Hepatocyte (in vitro differentiated cells): ENCODE data around the gene ADGRA1. TPM values are rescaled to one million over a fixed set of nuclear protein-coding genes. Genes with fewer than 3 reads are reported as not detected.

Experiments used
- DNase-seq: peaks from one replicate; pipeline ENCODE4 v3.0.0-alpha.2; 2016; ENCODE audit warnings: low spot score
- H2AFZ ChIP-seq: fragments of 200-600 bp; sonication (generic); 2 replicates; pipeline ENCODE4 v1.6.0; 2016; ENCODE audit warnings: antibody characterized with exemption, mild to moderate bottlenecking
- H3K27ac ChIP-seq: fragments of 200-600 bp; sonication (generic); 2 replicates; pipeline ENCODE4 v1.5.1; 2016; ENCODE audit warnings: mild to moderate bottlenecking
- H3K27me3 ChIP-seq: fragments of 200-600 bp; sonication (generic); 2 replicates; pipeline ENCODE4 v1.6.1; 2016
- H3K36me3 ChIP-seq: fragments of 200-600 bp; sonication (generic); replicated peaks from 2 replicates; pipeline ENCODE4 v1.5.1; 2016; ENCODE audit warnings: low read depth; ENCODE audit not compliant: insufficient read depth
- H3K4me1 ChIP-seq: fragments of 200-600 bp; sonication (generic); 2 replicates; pipeline ENCODE4 v1.5.1; 2016; ENCODE audit warnings: mild to moderate bottlenecking, moderate library complexity; ENCODE audit not compliant: insufficient read depth
- H3K4me2 ChIP-seq: fragments of 200-600 bp; sonication (generic); 2 replicates; pipeline ENCODE4 v1.6.0; 2016
- H3K4me3 ChIP-seq: fragments of 200-600 bp; sonication (generic); 2 replicates; pipeline ENCODE4 v1.5.1; 2016; ENCODE audit warnings: mild to moderate bottlenecking
- H3K79me2 ChIP-seq: fragments of 200-600 bp; sonication (generic); 2 replicates; pipeline ENCODE4 v1.6.0; 2017; ENCODE audit warnings: mild to moderate bottlenecking
- H3K9me2 ChIP-seq: fragments of 200-600 bp; sonication (generic); replicated peaks from 2 replicates; pipeline ENCODE4 v1.6.0; 2017; ENCODE audit warnings: mild to moderate bottlenecking; ENCODE audit not compliant: insufficient read depth
- H3K9me3 ChIP-seq: fragments of 200-600 bp; sonication (generic); 2 replicates; pipeline ENCODE4 v1.5.1; 2016; ENCODE audit warnings: low read depth, mild to moderate bottlenecking
- H4K20me1 ChIP-seq: fragments of 200-600 bp; sonication (generic); 2 replicates; pipeline ENCODE4 v1.6.0; 2016; ENCODE audit warnings: mild to moderate bottlenecking; ENCODE audit not compliant: insufficient read depth, poor library complexity, severe bottlenecking
- CTCF ChIP-seq: fragments of 200-600 bp; sonication (generic); IDR thresholded peaks from 2 replicates; pipeline ENCODE4 v1.5.1; 2016; ENCODE audit warnings: antibody characterized with exemption, mild to moderate bottlenecking; ENCODE audit not compliant: poor library complexity
- EZH2 ChIP-seq: fragments of 200-600 bp; sonication (generic); IDR thresholded peaks from 2 replicates; pipeline ENCODE4 v1.6.1; 2016; ENCODE audit warnings: antibody characterized with exemption, mild to moderate bottlenecking, borderline replicate concordance
- EZH2phosphoT487 ChIP-seq: fragments of 200-600 bp; sonication (generic); IDR thresholded peaks from one replicate; pipeline ENCODE4 v1.6.1; 2018; ENCODE audit warnings: antibody characterized with exemption, mild to moderate bottlenecking, low read depth, moderate library complexity; ENCODE audit not compliant: unreplicated experiment, severe bottlenecking
- WGBS: methylation state at CpG from one replicate; pipeline ENCODE4 v1.1.6; 2016; ENCODE audit warnings: low lambda C conversion rate; ENCODE audit errors: missing lambda C conversion rate; 5-methylcytosine and 5-hydroxymethylcytosine counted together
- polyA plus RNA-seq: library from polyadenylated mRNA; unstranded; fragments of >200 nt; fragmentation: Nextera tagmentation; extraction: Ambion mirVana; gene quantifications from 2 replicates; pipeline ENCODE4 v1.2.1, GENCODE V29; 2016
- total RNA-seq: library from RNA; depleted of rRNA; stranded (reverse); fragments of >200 nt; gene quantifications from 2 replicates; pipeline ENCODE4 v1.2.3, GENCODE V29; 2014

Gene ADGRA1
- total and polyA plus RNA-seq, 2 experiments from 2014 or later = 0.47 TPM; not detected in 1

- Histone ChIP-seq H3K79me2 (no peaks in the 10 kb centered on the region), H3K36me3 (no peaks in the 10 kb centered on the region), H3K4me1 (no peaks in the 10 kb centered on the region), H3K27me3 (no peaks in the 10 kb centered on the region), H3K27ac (no peak overlapping the region), H3K4me3 (no peak overlapping the region), H3K9me2 (no peaks in the 10 kb centered on the region), H3K9me3 (no peaks in the 10 kb centered on the region), H2AFZ (no peak overlapping the region), H4K20me1 (no peaks in the 10 kb centered on the region), H3K4me2 (no peak overlapping the region)
- WGBS = 93% methylated on average over 29 of the region's 31 CpGs
- TF ChIP-seq EZH2 = no peak
- TF ChIP-seq EZH2phosphoT487 = no peak
- no peak for TF ChIP-seq CTCF
- no peak for DNase-seq
Measured at GRCh38 chr10:133113146-133113830, 25.6 kb downstream of the ADGRA1 start.

- no peak for TF ChIP-seq EZH2
- TF ChIP-seq EZH2phosphoT487 = no peak
- no peak for TF ChIP-seq CTCF
- H3K9me3 ChIP-seq = no peaks in the 10 kb centered on the region
- H3K4me3 ChIP-seq = no peak overlapping the region
- no peak overlapping the region for H2AFZ ChIP-seq
- DNase-seq = no peak
- no peaks in the 10 kb centered on the region for H3K9me2 ChIP-seq
- no peak overlapping the region for H3K27ac ChIP-seq
- H3K4me2 ChIP-seq = no peak overlapping the region
- no peaks in the 10 kb centered on the region for H3K27me3 ChIP-seq
- 88% methylated on average over 12 of the region's 12 CpGs for WGBS
- H3K4me1 ChIP-seq = no peaks in the 10 kb centered on the region
- no peaks in the 10 kb centered on the region for H3K36me3 ChIP-seq
- H4K20me1 ChIP-seq = no peaks in the 10 kb centered on the region
- H3K79me2 ChIP-seq = no peaks in the 10 kb centered on the region
Measured at GRCh38 chr10:133113847-133114246, 26.1 kb downstream of the ADGRA1 start.

- Histone ChIP-seq H4K20me1 (no peaks in the 10 kb centered on the region), H3K36me3 (no peaks in the 10 kb centered on the region), H3K27me3 (no peaks in the 10 kb centered on the region), H3K4me2 (no peak overlapping the region), H3K4me1 (no peaks in the 10 kb centered on the region), H3K79me2 (no peaks in the 10 kb centered on the region), H3K9me3 (no peaks in the 10 kb centered on the region), H3K27ac (no peak overlapping the region), H2AFZ (no peak overlapping the region), H3K9me2 (no peaks in the 10 kb centered on the region), H3K4me3 (no peak overlapping the region)
- no peak for DNase-seq
- 87% methylated on average over 18 of the region's 18 CpGs for WGBS
- TF ChIP-seq CTCF = no peak
Measured at GRCh38 chr10:133114251-133114650, 26.5 kb downstream of the ADGRA1 start.
